HL-60 (cell line): ENCODE results near the gene NBPF11.
A peak's percentile ranks its signal among the peaks of the same experiment; 100 is the strongest.
"Not testable (repeated sequence)": the region's sequence is repeated elsewhere in the genome, so short reads cannot be mapped to it uniquely, and the experiment has no call there.

Experiments
- DNase-seq, 2 experiments: peaks; one replicate each; pipeline ENCODE4 v3.0.0-alpha.2; 2010 to 2020; ENCODE audit warnings: low read depth in 1 of 2, low spot score in 1 of 2
- H3K27ac ChIP-seq: fragments of 250-450 bp; sonication (Bioruptor Pico); replicated peaks from 2 replicates; pipeline ENCODE4 v1.5.1; 2020; ENCODE audit warnings: mild to moderate bottlenecking, moderate library complexity
- H3K27me3 ChIP-seq: fragments of 250-450 bp; sonication (Bioruptor Pico); 2 replicates; pipeline ENCODE4 v1.5.1; 2021; ENCODE audit warnings: mild to moderate bottlenecking, moderate library complexity; ENCODE audit not compliant: insufficient read depth, poor library complexity, severe bottlenecking
- H3K4me3 ChIP-seq: replicated peaks from 2 replicates; pipeline ENCODE4 v1.5.1; 2011; ENCODE audit warnings: mild to moderate bottlenecking, control low read depth, low read length; ENCODE audit not compliant: insufficient read depth

NBPF11 gene

DNA sequence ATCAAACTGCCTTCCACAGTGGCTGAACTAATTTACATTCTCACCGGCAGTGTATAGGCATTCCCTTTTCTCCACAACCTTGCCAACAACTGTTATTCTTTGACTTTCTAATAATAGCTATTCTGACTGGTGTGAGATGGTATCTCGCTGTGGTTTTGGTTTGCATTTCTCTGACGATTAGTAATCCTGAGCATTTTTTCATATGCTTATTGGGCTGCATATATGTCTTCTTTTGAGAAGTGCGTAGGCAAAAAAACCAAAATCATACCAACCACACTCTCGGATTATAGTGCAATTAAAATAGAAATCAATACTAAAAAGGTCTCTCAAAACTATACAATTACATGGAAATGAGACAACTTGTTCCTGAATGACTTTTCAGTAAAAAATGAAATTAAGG lies 78.7 kb downstream of the NBPF11 start:
- not testable (repeated sequence) for H3K4me3 ChIP-seq, DNase-seq, H3K27ac ChIP-seq, H3K27me3 ChIP-seq

DNA sequence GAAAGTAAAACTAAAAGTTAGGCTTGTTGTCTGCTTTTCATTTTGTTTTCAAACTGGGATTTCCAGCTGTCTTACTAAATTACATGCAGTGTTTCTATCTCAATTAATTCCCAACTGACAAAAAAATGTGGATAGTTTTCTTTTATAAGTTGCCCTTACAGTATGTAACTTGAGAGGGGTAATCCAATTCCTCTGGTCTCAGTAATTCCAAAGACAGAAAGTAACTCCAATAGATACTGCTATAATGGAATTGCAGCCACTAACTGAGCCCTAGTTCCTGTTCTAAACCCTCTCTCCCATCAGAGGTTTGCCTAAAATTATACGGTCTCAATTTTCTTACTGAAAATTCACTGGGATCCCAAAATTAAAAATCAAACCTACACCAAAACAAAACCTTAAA lies 83.5 kb downstream of the NBPF11 start:
- DNase-seq, H3K27ac ChIP-seq, H3K27me3 ChIP-seq, H3K4me3 ChIP-seq: not testable (repeated sequence)

DNA sequence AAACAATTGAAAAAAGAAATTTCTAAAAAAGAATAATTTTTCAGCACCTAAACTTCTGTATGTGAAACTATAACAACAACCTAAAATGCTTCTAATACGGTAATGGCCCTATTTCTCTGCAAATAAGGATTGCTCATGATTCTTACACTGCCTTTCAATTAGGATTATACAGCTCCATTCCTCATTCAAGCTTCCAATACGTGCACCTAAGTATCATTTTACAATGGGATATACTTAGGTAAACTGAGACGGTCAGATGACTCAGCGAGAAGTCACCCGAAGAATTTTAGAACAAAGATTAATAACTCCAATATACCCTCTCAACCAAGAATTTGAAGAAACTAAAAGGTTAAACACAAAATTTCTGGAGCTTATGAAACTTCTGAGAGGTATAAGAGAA lies 83.9 kb downstream of the NBPF11 start:
- not testable (repeated sequence) for H3K27me3 ChIP-seq, H3K27ac ChIP-seq, DNase-seq, H3K4me3 ChIP-seq

DNA sequence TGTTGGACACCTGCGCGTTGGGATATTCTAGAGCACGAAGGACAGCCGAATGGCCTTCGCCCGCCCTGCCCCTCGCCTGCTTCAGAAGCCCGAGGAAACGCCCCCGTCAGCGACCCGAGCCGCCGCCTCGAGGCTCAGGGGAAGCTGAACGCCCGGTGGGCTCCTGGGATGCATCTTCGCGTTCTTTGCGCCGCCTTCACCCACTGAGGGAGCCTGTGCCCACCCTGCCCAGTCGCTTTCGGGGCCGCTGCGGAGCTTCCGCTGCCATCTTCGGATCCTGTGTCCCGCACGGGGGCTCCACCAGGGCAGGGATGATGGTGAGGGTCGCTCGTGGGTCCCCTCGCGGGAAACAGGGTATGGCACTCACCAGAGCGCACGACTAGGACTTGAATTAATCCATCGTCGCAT lies 91.8 kb downstream of the NBPF11 start:
- H3K4me3 ChIP-seq: not testable (repeated sequence)

DNA sequence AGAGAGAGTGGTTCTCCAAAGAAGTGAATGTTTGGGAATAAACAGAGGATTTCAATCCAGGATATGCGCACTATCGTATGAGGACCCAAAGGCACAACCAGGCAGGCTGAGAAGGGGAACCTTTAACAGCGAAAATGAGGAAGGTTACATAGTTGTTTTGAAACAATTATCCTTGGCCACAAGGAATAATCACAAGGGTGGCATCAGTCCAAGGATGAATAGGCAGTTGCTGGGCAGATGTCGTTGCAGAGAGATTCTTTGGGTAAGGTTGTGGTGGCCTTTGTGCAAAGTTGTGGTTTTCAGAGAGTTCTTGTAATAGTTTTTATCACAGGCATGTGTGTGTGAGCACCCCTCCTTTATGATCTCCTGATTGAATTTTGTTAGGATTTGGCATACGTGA lies 94.7 kb downstream of the NBPF11 start:
- DNase-seq: peak in 1 of 2 experiments; percentile 85
- H3K27me3 ChIP-seq, H3K27ac ChIP-seq, H3K4me3 ChIP-seq: not testable (repeated sequence)

More for the DNA sequence above, 91.8 kb downstream of the NBPF11 start:
- not testable (repeated sequence) for H3K27ac ChIP-seq, DNase-seq, H3K27me3 ChIP-seq
